RWPE1 (cell line): ENCODE data around the gene SPATA6.
A peak's percentile ranks its signal among the peaks of the same experiment; 100 is the strongest.
"Not testable (repeated sequence)": the region's sequence is repeated elsewhere in the genome, so short reads cannot be mapped to it uniquely, and the experiment has no call there.

Experiments used
- CTCF ChIA-PET: fragments of 350-600 bp; sonication (Branson Sonifier 250); formaldehyde crosslinking; extraction: SDS; loops from one replicate; lab custom pipeline; 2021; lab: Yijun Ruan, JAX
- POLR2A ChIA-PET: fragments of 400-600 bp; formaldehyde crosslinking; extraction: SDS; loops from one replicate; lab custom pipeline; 2020; ENCODE audit warnings: antibody characterized with exemption; ENCODE audit not compliant: low non-redundant PET; lab: Yijun Ruan, JAX
- DNase-seq: peaks from one replicate; pipeline ENCODE4 v3.0.0; 2012; ENCODE audit warnings: low spot score
- H3K27ac ChIP-seq: fragments of 450-650 bp; 2 replicates; pipeline ENCODE4 v1.5.1; 2017
- CTCF ChIP-seq: fragments of 450-650 bp; conservative IDR thresholded peaks from 2 replicates; pipeline ENCODE4 v1.5.1; 2017; ENCODE audit warnings: low read depth, mild to moderate bottlenecking

Gene SPATA6

GRCh38 chr1:48302652-48303051 lies 169.4 kb downstream of the SPATA6 start:
- ChIA-PET CTCF (no interaction called here), POLR2A (no interaction called here)
- no peak for TF ChIP-seq CTCF
- H3K27ac ChIP-seq: no peak overlapping the region
- no peak for DNase-seq

- DNase-seq: peak; percentile 12
- no peak overlapping the region for H3K27ac ChIP-seq
- POLR2A ChIA-PET: no interaction called here
- TF ChIP-seq CTCF: no peak
- CTCF ChIA-PET: no interaction called here
These were observed 177.3 kb downstream of the SPATA6 start for GRCh38 chr1:48294656-48295055.

GRCh38 chr1:48294094-48294493 lies 177.9 kb downstream of the SPATA6 start:
- H3K27ac ChIP-seq, DNase-seq, POLR2A ChIA-PET, CTCF ChIA-PET: not testable (repeated sequence)

- no peak for TF ChIP-seq CTCF
- CTCF ChIA-PET: no interaction called here
- POLR2A ChIA-PET: no interaction called here
- DNase-seq: no peak
- H3K27ac ChIP-seq: no peak overlapping the region
These were observed 179.3 kb downstream of the SPATA6 start for GRCh38 chr1:48292706-48293105.

- no peak for DNase-seq
- ChIA-PET POLR2A (no interaction called here), CTCF (no interaction called here)
- no peak for TF ChIP-seq CTCF
- no peak overlapping the region for H3K27ac ChIP-seq
These were observed 180.6 kb downstream of the SPATA6 start for GRCh38 chr1:48291421-48291820.

GRCh38 chr1:48285525-48285924 lies 186.5 kb downstream of the SPATA6 start:
- ChIA-PET CTCF (no interaction called here), POLR2A (no interaction called here)
- no peak for TF ChIP-seq CTCF
- H3K27ac ChIP-seq: no peak overlapping the region
- no peak for DNase-seq

GRCh38 chr1:48284696-48285420 lies 187.1 kb downstream of the SPATA6 start:
- H3K27ac ChIP-seq, CTCF ChIA-PET, DNase-seq, POLR2A ChIA-PET: not testable (repeated sequence)

GRCh38 chr1:48282329-48282728 lies 189.7 kb downstream of the SPATA6 start:
- POLR2A ChIA-PET, H3K27ac ChIP-seq, CTCF ChIA-PET, DNase-seq: not testable (repeated sequence)

GRCh38 chr1:48277437-48277836 lies 194.6 kb downstream of the SPATA6 start:
- CTCF ChIA-PET, H3K27ac ChIP-seq, DNase-seq, POLR2A ChIA-PET: not testable (repeated sequence)
